HCT116 (cell line): ENCODE measurements around the gene AP5S1.

Experiments used
- CTCF ChIP-seq, 3 experiments: fragments of 200-600 bp in 1 of 3; sonication (generic) in 1 of 3; IDR thresholded peaks in 2 of 3; conservative IDR thresholded peaks in 1 of 3; 2 replicates each; pipeline ENCODE4 v1.5.1; 2012 to 2017; ENCODE audit warnings: low read depth in 2 of 3, low read length in 2 of 3, antibody characterized with exemption in 1 of 3, borderline replicate concordance in 1 of 3, control low read depth in 1 of 3, mild to moderate bottlenecking in 1 of 3, mixed read lengths in 1 of 3, mixed run types in 1 of 3, moderate library complexity in 1 of 3; ENCODE audit not compliant: insufficient read depth in 1 of 3
- POLR2A ChIP-seq: IDR thresholded peaks from 2 replicates; pipeline ENCODE4 v1.7.0; 2011; ENCODE audit warnings: borderline replicate concordance; ENCODE audit not compliant: insufficient read depth, insufficient read length; ENCODE audit errors: extremely low read depth
- RAD21 ChIP-seq: IDR thresholded peaks from 2 replicates; pipeline ENCODE4 v1.6.1; 2012; ENCODE audit warnings: low read depth, mild to moderate bottlenecking

- TF ChIP-seq CTCF (IDR thresholded peaks at IDR 0.05 in 2 of 3, conservative IDR thresholded peaks at IDR 0.05 in 1 of 3; ENCODE audit: borderline replicate concordance in 1 of 3, insufficient read depth in 1 of 3, low read depth in 2 of 3, low read length in 2 of 3) (no peak), POLR2A (no peak), RAD21 (no peak)
These were observed 36.7 kb upstream of the AP5S1 start for GRCh38 chr20:3783511-3784195.
